Jurkat, Clone E6-1 (cell line): Measurements from ENCODE around the gene MRPL14.
"Not testable (repeated sequence)": the region's sequence is repeated elsewhere in the genome, so short reads cannot be mapped to it uniquely, and the experiment has no call there.

Source experiments
- DNase-seq: peaks from one replicate; pipeline ENCODE4 v3.0.0-alpha.2; 2011; ENCODE audit warnings: low read depth, low spot score
- H3K4me3 ChIP-seq: 2 replicates; pipeline ENCODE4 v1.5.1; 2011; ENCODE audit warnings: mild to moderate bottlenecking, low read length, control low read depth, moderate library complexity

MRPL14 gene

DNA sequence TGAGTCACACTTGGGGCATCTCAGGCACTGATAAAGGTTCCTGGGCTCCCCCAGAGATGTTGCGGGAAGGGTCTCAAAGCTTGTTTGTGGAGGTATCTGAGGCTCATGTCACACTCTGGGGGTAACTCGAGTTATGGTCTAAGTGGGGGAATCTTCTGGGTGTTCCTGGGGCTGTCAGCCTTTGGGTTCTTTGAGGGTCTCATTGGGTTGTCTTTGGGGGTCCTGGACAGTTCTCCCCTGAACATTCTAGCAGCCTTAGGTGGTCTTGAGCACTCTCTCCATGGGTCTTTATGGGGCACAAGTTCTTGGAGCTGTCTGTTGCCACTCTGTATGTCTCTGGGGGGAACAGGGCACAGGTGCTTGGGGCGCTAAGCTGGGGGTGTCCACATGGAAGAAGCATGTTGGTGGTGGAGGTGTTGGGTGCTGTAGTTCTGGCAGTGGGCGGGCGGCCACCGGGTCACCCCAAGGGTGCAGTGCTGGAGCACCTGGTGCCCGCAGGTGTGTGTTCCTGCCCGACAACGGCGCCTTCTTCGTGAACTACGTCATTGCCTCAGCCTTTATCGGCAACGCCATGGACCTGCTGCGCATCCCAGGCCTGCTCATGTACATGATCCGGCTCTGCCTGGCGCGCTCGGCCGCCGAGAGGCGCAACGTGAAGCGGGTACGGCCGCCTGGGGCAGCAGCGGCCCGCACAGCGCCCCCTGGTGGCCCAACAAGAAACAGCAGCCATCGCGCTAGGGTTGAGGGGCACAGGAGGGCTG is 24.3 kb upstream of the MRPL14 start:
- no peak overlapping the region for H3K4me3 ChIP-seq
- DNase-seq = peak; percentile 47

DNA sequence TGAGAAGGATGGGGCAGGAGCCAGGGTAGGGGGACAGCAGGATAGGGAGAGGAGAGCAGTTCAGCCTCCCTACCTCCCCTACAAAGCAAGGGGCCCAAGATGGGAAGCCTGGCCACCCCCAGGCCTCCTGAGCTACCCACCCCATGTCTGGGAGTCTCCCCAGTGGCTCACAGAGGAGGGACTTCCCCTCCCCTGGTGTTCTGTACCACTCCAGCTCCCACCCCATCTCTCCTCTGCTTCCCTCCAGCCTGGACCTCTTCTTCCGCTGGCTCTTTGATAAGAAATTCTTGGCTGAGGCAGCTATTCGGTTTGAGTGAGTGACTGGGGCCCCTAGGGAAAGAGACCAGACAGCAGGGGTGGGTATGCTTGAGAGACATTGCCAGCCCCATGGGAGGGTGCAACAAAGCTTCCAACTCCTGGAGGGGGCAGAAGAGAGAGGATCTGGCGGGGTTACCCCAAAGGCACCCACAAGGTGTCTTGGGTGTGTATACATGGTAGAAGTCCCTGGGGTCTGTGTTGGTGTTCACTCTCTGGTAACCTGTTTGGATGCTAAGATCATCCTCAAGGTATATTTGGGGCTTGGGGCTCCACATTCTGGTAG is 23.2 kb upstream of the MRPL14 start:
- H3K4me3 ChIP-seq = no peak overlapping the region
- DNase-seq = no peak

DNA sequence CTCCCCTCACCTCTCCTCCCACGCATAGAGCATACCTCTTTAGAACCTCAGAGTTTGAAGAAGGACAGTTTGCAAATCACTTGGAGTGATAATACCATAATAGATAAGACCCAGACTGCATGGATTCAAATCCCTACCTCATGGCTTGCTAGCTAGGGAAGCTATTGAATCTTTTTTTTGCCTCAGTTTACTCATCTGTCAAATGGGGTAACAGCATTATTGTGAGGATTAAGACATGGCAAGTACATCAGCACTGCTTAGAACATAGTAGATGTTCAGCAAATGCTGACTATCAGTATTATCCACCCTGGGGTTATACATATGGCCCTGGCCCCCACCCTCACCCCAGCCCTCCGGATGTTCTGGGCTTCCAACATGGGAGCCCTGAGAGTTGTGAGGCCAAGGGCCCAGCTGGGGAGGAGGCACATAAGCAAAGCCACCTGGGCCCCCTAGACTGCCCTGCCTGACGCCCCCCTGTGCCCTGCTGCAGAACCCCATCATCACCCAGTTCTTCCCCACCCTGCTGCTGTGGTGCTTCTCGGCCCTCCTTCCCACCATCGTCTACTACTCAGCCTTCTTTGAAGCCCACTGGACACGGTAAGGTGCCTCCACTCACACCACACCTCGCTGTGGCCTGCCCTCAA is 22.2 kb upstream of the MRPL14 start:
- H3K4me3 ChIP-seq = no peak overlapping the region
- no peak for DNase-seq

DNA sequence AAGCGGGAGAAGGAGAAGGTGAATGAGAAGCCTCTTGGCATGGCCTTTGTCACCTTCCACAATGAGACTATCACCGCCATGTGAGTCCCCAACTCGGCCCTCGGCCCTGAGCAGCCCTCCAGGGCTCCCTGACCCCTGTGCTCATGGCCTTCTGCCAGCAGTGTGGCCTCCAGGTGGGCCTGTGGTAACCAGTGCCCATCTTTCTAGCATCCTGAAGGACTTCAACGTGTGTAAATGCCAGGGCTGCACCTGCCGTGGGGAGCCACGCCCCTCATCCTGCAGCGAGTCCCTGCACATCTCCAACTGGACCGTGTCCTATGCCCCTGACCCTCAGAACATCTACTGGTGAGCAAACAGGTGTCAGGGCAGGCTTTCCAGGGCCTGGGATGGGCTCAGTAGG is 21.1 kb upstream of the MRPL14 start:
- no peak overlapping the region for H3K4me3 ChIP-seq
- DNase-seq = no peak

DNA sequence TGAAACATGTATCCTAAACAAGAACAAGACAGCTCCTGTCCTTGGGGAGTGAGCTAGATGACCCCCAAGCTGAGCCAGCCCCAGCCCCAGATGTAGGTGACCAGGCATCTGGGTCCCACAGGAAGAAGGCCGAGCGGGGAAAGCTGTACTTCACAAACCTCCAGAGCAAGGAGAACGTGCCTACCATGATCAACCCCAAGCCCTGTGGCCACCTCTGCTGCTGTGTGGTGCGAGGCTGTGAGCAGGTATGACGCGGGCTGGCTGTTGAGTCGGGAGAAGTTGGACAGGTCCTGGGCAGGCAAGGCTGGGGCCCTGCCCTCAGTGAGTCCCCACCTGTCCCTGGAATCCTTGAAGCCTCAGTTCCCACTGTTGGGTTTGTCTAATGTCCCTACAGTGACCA is 20.0 kb upstream of the MRPL14 start:
- no peak for DNase-seq
- H3K4me3 ChIP-seq = no peak overlapping the region

DNA sequence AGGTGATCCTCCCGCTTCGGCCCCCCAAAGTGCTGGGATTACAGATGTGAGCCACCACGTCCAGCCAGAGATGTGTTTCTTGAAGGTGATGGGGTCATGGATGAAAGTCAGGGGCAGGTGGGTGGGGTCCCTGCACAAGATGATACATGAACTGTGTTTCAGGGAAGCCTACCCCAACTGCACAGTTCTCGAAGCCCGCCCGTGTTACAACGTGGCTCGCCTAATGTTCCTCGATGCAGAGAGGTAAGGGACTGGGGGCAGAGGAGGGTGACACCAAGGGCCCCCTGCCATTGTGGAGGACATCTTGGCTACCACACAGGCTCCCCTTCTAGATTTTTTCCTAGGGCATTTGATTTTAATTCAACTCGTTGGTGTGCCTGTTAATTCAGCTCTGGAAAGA is 19.4 kb upstream of the MRPL14 start:
- DNase-seq = no peak
- H3K4me3 ChIP-seq = no peak overlapping the region

DNA sequence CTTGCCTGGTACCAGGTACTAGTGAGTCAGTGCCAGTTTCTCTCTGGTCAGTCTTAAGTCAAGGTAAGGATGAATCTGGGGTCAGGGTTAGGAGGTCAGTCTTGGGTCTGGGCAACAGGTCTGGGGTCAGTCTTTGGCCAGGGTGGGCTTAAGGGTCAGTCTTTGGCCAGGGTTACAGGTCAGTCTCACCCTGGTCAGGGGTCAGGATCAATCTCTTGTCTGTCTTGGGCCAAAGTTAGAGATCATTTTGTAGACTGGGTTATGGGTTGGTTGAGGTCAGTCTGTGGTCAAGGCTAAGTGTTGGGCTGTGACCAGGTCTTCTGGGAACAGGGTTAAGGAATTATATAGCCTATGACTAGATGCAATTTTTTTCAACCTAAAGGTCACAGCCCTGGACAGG is 18.6 kb upstream of the MRPL14 start:
- no peak overlapping the region for H3K4me3 ChIP-seq
- DNase-seq = no peak

DNA sequence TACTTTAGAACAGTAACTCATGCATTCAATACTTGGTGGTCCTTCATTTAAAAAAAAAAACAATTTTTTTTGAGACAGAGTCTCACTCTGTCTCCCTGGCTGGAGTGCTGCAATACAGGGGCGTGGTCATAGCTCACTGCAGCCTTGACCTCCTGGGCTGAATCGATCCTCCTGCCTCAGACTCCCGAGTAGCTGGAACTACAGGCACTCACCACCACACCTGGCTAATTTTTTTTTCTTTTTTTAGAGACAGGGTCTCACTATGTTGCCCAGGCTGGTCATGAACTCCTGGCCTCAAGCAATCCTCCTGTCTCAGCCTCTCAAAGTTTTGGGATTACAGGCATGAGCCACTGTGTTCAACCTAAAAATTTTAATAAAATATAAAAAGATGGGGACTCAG is 17.3 kb upstream of the MRPL14 start:
- DNase-seq, H3K4me3 ChIP-seq: not testable (repeated sequence)

DNA sequence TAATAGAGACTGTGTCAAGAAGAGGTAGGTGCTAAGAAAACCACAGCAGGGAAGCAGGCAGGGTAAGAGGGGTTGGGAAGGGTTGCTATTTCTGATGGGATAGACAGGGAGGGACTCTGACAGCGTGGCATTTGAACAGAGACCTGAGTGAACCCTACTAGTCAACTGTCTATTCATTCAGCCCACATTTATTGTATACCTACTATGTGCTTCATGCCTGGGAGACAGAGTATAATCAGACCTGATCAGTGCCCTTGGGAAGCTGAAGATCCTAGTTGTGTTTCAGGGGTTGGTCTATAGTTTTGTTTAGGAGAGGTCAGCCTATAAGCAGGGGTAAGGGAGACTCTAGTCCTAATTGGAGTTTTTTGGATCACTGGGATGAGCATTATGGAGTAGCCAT is 16.5 kb upstream of the MRPL14 start:
- no peak overlapping the region for H3K4me3 ChIP-seq
- DNase-seq = no peak

DNA sequence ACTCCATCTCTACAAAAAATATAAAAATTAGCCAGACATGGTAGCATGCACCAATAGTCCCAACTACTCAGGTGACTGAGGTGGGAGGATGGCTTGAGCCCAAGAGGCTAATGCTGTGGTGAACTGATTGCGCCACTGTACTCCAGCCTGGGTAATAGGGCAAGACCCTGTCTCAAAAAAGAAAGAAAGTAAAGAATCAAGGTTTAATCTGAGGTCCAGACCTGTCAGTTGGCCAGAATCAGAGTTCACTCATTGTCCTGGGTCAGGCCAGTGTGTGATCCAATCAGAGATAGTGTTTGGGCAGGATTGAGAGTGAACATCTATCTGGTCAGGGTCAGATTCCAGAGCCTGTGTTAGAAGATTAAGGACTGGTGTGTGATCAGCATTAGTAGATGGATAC is 15.6 kb upstream of the MRPL14 start:
- DNase-seq = no peak
- H3K4me3 ChIP-seq = no peak overlapping the region

DNA sequence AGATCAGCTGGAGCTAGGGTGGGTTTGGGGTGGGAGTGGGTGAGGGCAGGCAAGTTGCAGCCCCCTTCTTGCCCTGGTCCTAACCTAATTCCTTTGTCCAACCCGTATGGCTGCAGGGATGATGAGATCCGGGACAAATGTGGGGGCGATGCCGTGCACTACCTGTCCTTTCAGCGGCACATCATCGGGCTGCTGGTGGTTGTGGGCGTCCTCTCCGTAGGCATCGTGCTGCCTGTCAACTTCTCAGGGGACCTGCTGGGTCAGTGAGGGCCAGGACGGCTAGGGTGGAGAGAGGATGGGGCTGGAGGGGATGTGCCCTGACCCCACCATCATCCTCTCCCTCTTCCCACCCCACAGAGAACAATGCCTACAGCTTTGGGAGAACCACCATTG is 12.1 kb upstream of the MRPL14 start:
- no peak for DNase-seq
- H3K4me3 ChIP-seq = no peak overlapping the region

DNA sequence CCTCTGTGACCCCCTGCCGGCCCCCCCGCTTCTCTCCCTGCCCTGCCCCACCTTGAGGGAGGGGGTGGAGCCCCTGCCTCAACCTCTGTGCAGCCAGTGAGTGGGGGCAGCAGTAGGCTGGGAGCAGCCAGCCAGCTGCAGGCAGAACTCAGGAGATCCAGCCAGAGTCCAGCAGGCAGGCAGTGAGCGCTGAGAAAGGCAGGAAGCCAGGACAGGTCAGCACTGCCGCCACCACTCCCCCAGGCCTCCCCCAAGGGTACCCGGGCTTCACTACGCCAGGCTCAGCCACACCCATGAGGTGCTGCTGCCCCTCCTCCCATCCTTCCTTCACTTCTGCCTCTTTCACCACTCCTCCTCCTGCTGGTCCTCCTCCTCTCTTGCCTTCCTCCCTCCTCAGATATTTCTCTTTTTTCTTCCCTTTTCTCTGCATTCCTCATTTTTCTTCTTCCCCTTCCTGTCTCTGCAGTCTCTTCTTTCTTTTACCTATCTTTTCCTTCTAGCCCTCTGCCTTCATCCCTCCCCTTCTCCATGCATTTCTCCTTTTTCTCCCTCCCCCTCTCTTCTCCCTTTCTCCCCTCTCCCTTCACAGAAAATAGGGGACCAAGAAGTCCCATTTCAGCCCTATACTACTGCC is 11.6 kb upstream of the MRPL14 start:
- H3K4me3 ChIP-seq = no peak overlapping the region
- DNase-seq = no peak

DNA sequence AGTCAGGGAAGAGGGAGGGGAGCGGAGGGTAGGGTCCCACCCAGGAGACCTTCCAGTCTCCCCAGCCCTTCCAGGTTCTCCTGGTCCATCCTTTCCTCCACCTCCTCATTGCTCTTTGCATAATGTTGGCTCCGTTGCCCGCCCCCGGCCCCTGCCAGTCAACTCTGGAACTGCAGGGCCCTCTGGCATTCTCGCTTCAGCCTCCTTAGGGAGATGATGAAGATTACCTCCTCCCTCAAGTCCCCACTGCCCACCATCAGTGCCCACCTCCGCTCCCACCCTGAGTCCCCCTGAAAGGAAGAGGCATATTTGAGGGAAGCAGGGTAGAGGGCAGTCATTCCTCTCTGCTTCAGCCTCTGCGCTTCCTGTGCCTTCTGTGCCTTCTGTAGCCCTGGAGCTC is 8.6 kb upstream of the MRPL14 start:
- H3K4me3 ChIP-seq = no peak overlapping the region
- no peak for DNase-seq

DNA sequence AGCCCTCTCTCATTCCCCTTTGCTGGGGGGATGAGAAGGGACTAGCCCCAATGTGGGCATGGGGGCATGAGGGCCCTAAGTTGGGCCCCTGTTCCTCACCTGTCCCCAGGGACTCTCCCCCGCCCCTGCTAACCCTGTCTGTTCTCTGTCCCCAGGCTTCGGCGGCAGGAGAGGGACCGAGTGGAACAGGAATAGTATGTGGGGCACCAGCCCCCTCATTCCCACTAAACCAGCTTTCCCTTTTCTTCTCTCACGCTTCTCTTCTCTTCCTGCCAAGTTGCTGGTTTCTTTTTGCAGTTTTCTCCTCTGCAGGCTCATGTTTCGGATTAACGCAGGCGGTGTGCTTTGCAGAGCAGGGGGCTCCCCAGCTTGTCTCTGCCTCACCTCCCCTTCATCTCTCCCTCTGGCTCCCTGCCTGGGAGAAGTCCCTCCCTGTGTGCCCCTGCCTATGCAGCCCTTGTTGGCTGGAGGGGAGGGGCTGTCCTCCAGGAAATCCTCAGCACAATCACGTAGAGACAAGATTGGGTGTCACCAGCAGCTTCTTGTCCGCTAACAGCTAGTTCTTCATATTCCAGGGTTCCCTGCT is 8.0 kb upstream of the MRPL14 start:
- no peak overlapping the region for H3K4me3 ChIP-seq
- DNase-seq = no peak

DNA sequence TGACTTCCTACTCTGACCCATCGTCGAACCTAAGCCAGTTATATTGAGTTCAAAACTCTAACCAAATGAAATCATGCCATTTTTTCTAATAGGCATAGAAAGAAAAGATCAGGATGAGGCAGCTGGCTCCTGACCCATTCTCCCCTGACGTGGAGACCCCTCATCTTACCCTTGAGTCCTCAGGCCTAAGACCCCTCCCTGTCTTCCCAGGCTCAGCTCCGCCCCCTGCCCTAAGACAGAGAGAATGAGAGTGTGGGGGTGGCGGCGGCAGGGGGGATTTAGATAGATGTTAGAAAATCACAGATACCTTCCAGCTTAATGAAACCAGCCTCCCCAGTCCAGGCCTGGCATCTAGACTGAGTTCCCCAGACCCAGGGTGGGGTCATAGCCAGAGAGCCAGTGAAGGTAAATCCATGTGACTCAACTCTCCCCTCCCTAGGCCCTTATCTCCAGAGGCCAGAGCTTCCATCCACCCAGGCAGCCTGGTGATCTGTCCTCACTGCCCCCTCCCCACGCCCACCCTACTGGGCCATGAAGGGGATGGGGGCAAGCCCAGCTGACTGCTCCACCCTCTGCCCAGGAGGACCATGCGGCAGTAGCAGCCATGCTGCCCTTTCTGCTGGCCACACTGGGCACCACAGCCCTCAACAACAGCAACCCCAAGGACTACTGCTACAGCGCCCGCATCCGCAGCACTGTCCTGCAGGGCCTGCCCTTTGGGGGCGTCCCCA is 6.9 kb upstream of the MRPL14 start:
- no peak overlapping the region for H3K4me3 ChIP-seq
- no peak for DNase-seq

DNA sequence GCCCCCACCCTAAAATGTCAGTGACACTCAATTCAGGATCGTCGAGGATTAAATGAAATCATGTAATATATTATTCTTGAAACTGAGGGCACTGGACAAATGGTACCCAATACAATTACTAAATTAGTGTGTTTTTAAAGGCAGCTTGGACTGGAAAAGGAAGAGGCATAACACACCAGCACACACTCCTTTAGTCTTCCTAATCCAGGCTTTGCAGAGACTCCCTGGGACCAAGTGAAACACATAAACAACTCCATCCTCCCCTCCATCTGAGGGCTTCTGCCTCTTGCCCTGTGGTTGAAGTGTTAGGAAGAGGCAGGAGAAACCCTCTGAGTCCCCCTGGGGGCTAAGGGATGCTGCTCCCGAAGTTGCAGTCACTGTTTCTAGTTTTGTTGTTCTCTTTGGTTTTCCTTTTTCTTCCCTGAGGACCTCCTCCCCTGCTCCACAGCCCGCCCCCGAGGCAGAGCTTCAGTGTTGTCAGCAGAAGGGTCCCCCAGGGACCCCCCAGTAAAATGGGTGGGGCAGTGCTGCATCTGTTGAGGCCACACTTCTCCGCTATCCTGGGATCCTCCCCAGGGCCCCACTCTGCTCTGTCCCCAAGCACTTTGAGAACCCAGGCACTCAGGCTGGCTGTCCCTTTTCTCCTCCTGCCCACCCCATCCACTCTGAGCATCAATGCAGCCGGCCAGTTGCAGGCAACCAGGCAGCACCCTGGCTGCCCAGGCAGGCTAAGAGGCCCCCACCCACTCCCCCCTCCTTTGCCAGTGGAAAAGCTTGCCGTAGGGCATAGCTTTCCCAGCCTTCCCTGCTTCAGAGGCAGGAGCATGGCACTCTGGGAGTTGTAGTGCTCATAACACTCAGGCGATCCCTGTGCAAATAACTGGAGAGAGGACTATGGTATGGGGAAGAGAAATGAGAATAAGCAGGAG is 6.0 kb upstream of the MRPL14 start:
- no peak overlapping the region for H3K4me3 ChIP-seq
- DNase-seq = no peak

DNA sequence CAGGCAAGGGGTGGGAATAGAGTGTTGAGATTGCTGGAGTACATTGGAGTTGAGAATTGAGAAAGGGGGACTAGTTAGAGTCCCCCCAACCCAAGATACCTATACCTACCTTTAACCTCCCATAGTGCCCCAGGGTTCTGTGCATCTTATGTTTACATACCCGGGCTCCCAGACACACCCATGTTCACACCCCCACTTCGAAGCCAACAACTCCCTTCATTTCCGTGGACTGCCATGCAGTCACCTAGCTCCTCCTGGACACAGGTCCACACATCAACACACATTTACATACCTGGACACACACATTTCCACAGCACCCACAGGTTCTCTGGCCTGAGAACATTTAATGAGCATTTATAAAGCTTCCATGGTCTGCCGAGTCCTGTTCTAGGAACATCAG is 5.2 kb upstream of the MRPL14 start:
- H3K4me3 ChIP-seq = no peak overlapping the region
- no peak for DNase-seq

DNA sequence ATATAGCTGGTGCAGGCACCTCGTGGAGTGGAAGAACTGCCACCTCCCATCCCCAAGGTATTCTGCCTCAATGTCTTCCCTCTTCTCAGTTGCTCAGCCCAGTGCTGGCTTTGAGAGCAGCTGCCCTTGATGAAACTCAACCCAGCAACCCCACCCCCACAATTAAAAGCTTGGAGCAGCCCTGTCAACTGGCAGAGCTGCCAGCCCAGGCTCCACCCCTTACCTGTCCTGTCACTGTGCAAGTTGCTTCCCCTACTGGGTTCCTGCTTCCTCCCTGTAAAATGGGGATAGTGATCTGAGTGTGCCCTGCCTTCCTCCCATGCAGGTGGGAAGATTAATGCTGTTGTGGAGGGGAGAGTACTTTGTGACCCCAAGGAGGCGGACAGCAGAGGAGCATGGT is 4.6 kb upstream of the MRPL14 start:
- no peak overlapping the region for H3K4me3 ChIP-seq
- no peak for DNase-seq
